B cell (primary cell): Measurements from ENCODE around the gene P3H3. TPM values are rescaled to one million over a fixed set of nuclear protein-coding genes. Genes with fewer than 3 reads are reported as not detected.

ENCODE experiments used
- ATAC-seq: fragments of 200-7000 bp; cut with Tn5 transposase; one replicate; pipeline ENCODE4 v1.10.0; 2021; ENCODE audit warnings: low read depth, mild to moderate bottlenecking, moderate number of reproducible peaks, moderate library complexity
- CTCF ChIA-PET: fragments of 350-600 bp; sonication (Branson Sonifier 250); formaldehyde crosslinking; loops from one replicate; lab custom pipeline; 2021; ENCODE audit warnings: antibody characterized with exemption, inconsistent platforms; lab: Charles Lee
- POLR2A ChIA-PET: fragments of 350-600 bp; sonication (Branson Sonifier 250); formaldehyde crosslinking; loops from one replicate; lab custom pipeline; 2021; ENCODE audit warnings: antibody characterized with exemption; lab: Charles Lee
- DNase-seq: peaks from one replicate; pipeline ENCODE4 v3.0.0; 2013
- H2AFZ ChIP-seq: 2 replicates; pipeline ENCODE4 v1.6.1; 2012; ENCODE audit warnings: mild to moderate bottlenecking, low read depth, low read length; ENCODE audit not compliant: insufficient read depth, poor library complexity, severe bottlenecking
- H3K27ac ChIP-seq, 2 donors: 1 replicate in 1 of 2; 2 replicates in 1 of 2; pipeline ENCODE4 v1.5.1; 2012 to 2013; ENCODE audit warnings: low read length in 2 of 2, mild to moderate bottlenecking in 2 of 2, moderate library complexity in 1 of 2
- H3K27me3 ChIP-seq, 4 experiments: fragments of 200-600 bp in 1 of 4; sonication (generic) in 1 of 4; replicated peaks in 1 of 4; 1 replicate in 2 of 4; 2 replicates in 2 of 4; pipeline versions ENCODE4 v1.6.1 to v1.7.0; 2013 to 2016; ENCODE audit warnings: low read length in 3 of 4, mild to moderate bottlenecking in 2 of 4, mixed read lengths in 1 of 4, moderate library complexity in 1 of 4; ENCODE audit not compliant: insufficient read depth in 4 of 4, control insufficient read depth in 3 of 4; ENCODE audit errors: control extremely low read depth in 1 of 4
- H3K36me3 ChIP-seq, 2 experiments: replicated peaks in 1 of 2; 1 replicate in 1 of 2; 2 replicates in 1 of 2; pipeline versions ENCODE4 v1.6.1 to v1.7.1; 2013; ENCODE audit warnings: low read length in 1 of 2; ENCODE audit not compliant: insufficient read depth in 2 of 2, control insufficient read depth in 1 of 2; ENCODE audit errors: control extremely low read depth in 1 of 2, extremely low read depth in 1 of 2
- H3K4me1 ChIP-seq, 2 donors: fragments of 200-600 bp in 1 of 2; sonication (generic) in 1 of 2; 1 replicate in 1 of 2; 2 replicates in 1 of 2; pipeline versions ENCODE4 v1.5.1 to v1.6.1; 2013 to 2017; ENCODE audit warnings: low read length in 2 of 2; ENCODE audit not compliant: control insufficient read depth in 2 of 2, insufficient read depth in 2 of 2
- H3K4me2 ChIP-seq: replicated peaks from 2 replicates; pipeline ENCODE3; 2012; ENCODE audit warnings: mild to moderate bottlenecking, low read depth, low read length; ENCODE audit not compliant: poor library complexity, severe bottlenecking
- H3K4me3 ChIP-seq, 5 experiments: fragments of 200-600 bp in 1 of 5; sonication (generic) in 1 of 5; 1 replicate in 3 of 5; 2 replicates in 2 of 5; pipeline versions ENCODE4 v1.5.1 to v1.7.0; 2011 to 2016; ENCODE audit warnings: low read length in 4 of 5, mild to moderate bottlenecking in 4 of 5, low read depth in 2 of 5, control low read depth in 1 of 5, moderate library complexity in 1 of 5; ENCODE audit not compliant: insufficient read depth in 1 of 5; ENCODE audit errors: control extremely low read depth in 1 of 5, extremely low read depth in 1 of 5
- H3K79me2 ChIP-seq: fragments of 200-600 bp; sonication (generic); one replicate; pipeline ENCODE4 v1.6.0; 2016; ENCODE audit warnings: low read length; ENCODE audit not compliant: control insufficient read depth, insufficient read depth
- H3K9ac ChIP-seq: fragments of 200-600 bp; sonication (generic); 2 replicates; pipeline ENCODE4 v1.6.1; 2017; ENCODE audit warnings: mild to moderate bottlenecking, low read length, moderate library complexity
- H3K9me3 ChIP-seq, 3 donors: one replicate each; pipeline versions ENCODE4 v1.6.1 to v1.7.1; 2013; ENCODE audit warnings: low read length in 2 of 3; ENCODE audit not compliant: control insufficient read depth in 2 of 3, insufficient read depth in 1 of 3; ENCODE audit errors: control extremely low read depth in 1 of 3
- H4K20me1 ChIP-seq: 2 replicates; pipeline ENCODE4 v1.6.0; 2012; ENCODE audit warnings: mild to moderate bottlenecking, low read length; ENCODE audit not compliant: insufficient read depth, control insufficient read depth, poor library complexity, severe bottlenecking
- H3K27ac Mint-ChIP-seq: one replicate; pipeline ENCODE4 v1.8.0; 2021; ENCODE audit warnings: mixed read lengths
- H3K27me3 Mint-ChIP-seq: one replicate; pipeline ENCODE4 v1.8.0; 2021; ENCODE audit warnings: mixed read lengths
- H3K4me1 Mint-ChIP-seq: one replicate; pipeline ENCODE4 v1.8.0; 2021; ENCODE audit warnings: mixed read lengths
- H3K4me3 Mint-ChIP-seq: one replicate; pipeline ENCODE4 v1.8.0; 2021; ENCODE audit warnings: mixed read lengths
- H3K9me3 Mint-ChIP-seq: one replicate; pipeline ENCODE4 v1.8.0; 2022; ENCODE audit warnings: mixed read lengths; ENCODE audit not compliant: insufficient read depth
- EZH2 ChIP-seq: IDR thresholded peaks from 2 replicates; pipeline ENCODE4 v1.6.1; 2012; ENCODE audit warnings: borderline replicate concordance, low read depth, mild to moderate bottlenecking, moderate library complexity, low read length; ENCODE audit not compliant: insufficient read depth, poor library complexity, severe bottlenecking
- WGBS: methylation state at CpG from one replicate; pipeline ENCODE4 v1.1.5; 2013; ENCODE audit warnings: missing lambda C conversion rate; ENCODE audit not compliant: insufficient coverage; 5-methylcytosine and 5-hydroxymethylcytosine counted together
- intact Hi-C: fragments of 100-400 bp; cut with micrococcal nuclease; formaldehyde crosslinking; loops from one replicate; pipeline ENCODE4 v1.10.0; 2022
- polyA plus RNA-seq: library from polyadenylated mRNA; depleted of rRNA; stranded (reverse); fragments of >200 nt; gene quantifications from 2 replicates; pipeline ENCODE4 v1.2.3, GENCODE V29; 2012
- total RNA-seq, 2 donors: library from RNA; stranded (reverse); fragments of 120-200 nt in 1 of 2; gene quantifications; 1 replicate in 1 of 2; 2 replicates in 1 of 2; pipeline versions ENCODE4 v1.2.3 to v1.2.4, GENCODE V29; 2013 to 2022
- TF ChIP-seq, protein P1 (sequence below): fragments of 200-600 bp; IDR thresholded peaks from one replicate; pipeline ENCODE4 v1.8.0; 2022; ENCODE audit warnings: antibody characterized with exemption, mild to moderate bottlenecking

P3H3 gene
- total and polyA plus RNA-seq, 2 donors (not counting 1 experiment from before 2014, with no cell fraction given) = 0.09 TPM; not detected in 1

DNA sequence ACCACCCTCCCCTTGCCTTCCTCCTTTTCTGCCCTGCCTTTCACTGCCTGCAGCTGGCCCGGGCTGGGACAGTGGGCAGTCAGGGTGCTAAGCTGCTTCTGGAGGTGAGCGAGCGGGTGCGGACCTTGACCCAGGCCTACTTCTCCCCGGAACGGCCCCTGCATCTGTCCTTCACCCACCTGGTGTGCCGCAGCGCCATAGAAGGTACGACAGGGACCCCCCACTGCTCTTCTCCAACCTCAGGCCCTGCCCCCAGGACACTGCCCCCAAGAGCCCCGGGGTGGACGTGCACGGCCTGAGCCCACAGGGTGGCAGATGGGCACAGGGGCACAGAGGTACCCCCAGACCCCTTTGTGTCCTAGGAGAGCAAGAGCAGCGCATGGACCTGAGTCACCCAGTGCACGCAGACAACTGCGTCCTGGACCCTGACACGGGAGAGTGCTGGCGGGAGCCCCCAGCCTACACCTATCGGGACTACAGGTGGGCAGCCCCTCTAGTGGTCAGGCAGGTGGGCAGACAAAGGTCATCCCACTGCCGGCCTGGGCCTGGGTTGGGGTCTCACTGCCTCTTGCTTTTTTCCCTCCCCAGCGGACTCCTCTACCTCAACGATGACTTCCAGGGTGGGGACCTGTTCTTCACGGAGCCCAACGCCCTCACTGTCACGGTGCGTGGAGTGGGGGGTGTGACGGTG lies 9.3 kb downstream of the P3H3 start:
- peaks cover 0 to 24% of the 10 kb centered on the region in 2 donors for H3K4me1 ChIP-seq
- Mint-ChIP-seq H3K9me3 (no peaks in the 10 kb centered on the region), H3K4me3 (no peak overlapping the region), H3K4me1 (peaks cover 17% of the 10 kb centered on the region), H3K27me3 (peaks cover 5% of the 10 kb centered on the region), H3K27ac (no peak overlapping the region)
- no peak overlapping the region for H3K4me3 ChIP-seq
- peaks cover 0 to 3% (median 0%) of the 10 kb centered on the region in 3 donors for H3K9me3 ChIP-seq
- TF ChIP-seq EZH2 = no peak
- TF ChIP-seq, protein P1, sequence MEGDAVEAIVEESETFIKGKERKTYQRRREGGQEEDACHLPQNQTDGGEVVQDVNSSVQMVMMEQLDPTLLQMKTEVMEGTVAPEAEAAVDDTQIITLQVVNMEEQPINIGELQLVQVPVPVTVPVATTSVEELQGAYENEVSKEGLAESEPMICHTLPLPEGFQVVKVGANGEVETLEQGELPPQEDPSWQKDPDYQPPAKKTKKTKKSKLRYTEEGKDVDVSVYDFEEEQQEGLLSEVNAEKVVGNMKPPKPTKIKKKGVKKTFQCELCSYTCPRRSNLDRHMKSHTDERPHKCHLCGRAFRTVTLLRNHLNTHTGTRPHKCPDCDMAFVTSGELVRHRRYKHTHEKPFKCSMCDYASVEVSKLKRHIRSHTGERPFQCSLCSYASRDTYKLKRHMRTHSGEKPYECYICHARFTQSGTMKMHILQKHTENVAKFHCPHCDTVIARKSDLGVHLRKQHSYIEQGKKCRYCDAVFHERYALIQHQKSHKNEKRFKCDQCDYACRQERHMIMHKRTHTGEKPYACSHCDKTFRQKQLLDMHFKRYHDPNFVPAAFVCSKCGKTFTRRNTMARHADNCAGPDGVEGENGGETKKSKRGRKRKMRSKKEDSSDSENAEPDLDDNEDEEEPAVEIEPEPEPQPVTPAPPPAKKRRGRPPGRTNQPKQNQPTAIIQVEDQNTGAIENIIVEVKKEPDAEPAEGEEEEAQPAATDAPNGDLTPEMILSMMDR = no peak
- no peaks in the 10 kb centered on the region for H4K20me1 ChIP-seq
- DNase-seq (no peak), ATAC-seq (no peak)
- intact Hi-C loops = no loop called here
- H2AFZ ChIP-seq = no peak overlapping the region
- no peaks in the 10 kb centered on the region for H3K79me2 ChIP-seq
- no peak overlapping the region for H3K27ac ChIP-seq
- peaks cover 0 to 6% (median 0%) of the 10 kb centered on the region in 4 experiments for H3K27me3 ChIP-seq
- H3K4me2 ChIP-seq = no peak overlapping the region
- no peaks in the 10 kb centered on the region for H3K36me3 ChIP-seq
- H3K9ac ChIP-seq = no peak overlapping the region
- WGBS = 94% methylated on average over 23 of the region's 26 CpGs
- ChIA-PET CTCF (interaction anchor here (0.9 to 3.8 kb wide), 8 partner anchors 12 to 266 kb away, joined by 3 to 31 read pairs (median 8); partner anchors contain the start of genes MLF2, SPSB2, TPI1 and USP5), POLR2A (interaction anchor here (0.5 to 1.5 kb wide), 2 partner anchors 141 to 148 kb away, joined by 6 to 10 read pairs; partner anchors contain the start of gene ZNF384)

DNA sequence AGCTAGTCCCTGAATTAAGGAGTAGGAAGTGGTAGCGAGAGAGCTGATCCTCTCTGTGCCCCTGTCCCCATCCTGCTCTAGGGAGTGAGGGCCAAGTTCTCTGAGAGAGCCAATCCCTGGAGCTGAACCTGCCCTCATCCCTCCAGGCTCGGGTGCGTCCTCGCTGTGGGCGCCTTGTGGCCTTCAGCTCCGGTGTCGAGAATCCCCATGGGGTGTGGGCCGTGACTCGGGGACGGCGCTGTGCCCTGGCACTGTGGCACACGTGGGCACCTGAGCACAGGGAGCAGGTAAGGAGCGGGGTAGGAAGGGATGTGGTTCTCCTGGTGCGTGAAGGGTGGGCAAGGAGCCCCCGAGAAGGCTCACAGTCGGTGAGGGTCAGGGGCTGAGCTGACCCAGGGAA lies 10.6 kb downstream of the P3H3 start:
- no peaks in the 10 kb centered on the region for H3K9me3 Mint-ChIP-seq
- CTCF ChIA-PET = interaction anchor here (1.3 to 1.8 kb wide), 3 partner anchors 10 to 85 kb away, joined by 5 to 8 read pairs (median 5); partner anchors contain the start of gene MLF2

More for the DNA sequence above, 10.6 kb downstream of the P3H3 start:
- ATAC-seq (no peak), DNase-seq (no peak)
- TF ChIP-seq, protein P1 = no peak
- TF ChIP-seq EZH2 = no peak
- Mint-ChIP-seq H3K4me3 (no peak overlapping the region), H3K4me1 (peaks cover 17% of the 10 kb centered on the region), H3K27me3 (no peaks in the 10 kb centered on the region), H3K27ac (no peak overlapping the region)
- H2AFZ ChIP-seq = no peak overlapping the region
- no peak overlapping the region for H3K4me2 ChIP-seq
- WGBS = 99% methylated on average over 12 of the region's 16 CpGs
- H4K20me1 ChIP-seq = no peaks in the 10 kb centered on the region
- peaks cover 0 to 24% of the 10 kb centered on the region in 2 donors for H3K4me1 ChIP-seq
- H3K27me3 ChIP-seq = peaks cover 0 to 9% (median 0%) of the 10 kb centered on the region in 4 experiments
- H3K79me2 ChIP-seq = no peaks in the 10 kb centered on the region
- POLR2A ChIA-PET = interaction anchor here (1.2 kb wide), 1 partner anchor 13 kb away, joined by 4 read pairs; the partner anchor contains the start of gene USP5
- H3K4me3 ChIP-seq = no peak overlapping the region
- H3K9me3 ChIP-seq = peaks cover 0 to 3% (median 0%) of the 10 kb centered on the region in 3 donors
- H3K9ac ChIP-seq = no peak overlapping the region
- H3K27ac ChIP-seq = no peak overlapping the region
- intact Hi-C loops = no loop called here
- H3K36me3 ChIP-seq = no peaks in the 10 kb centered on the region
